Measurements from ENCODE around the gene GPR176. TPM values are rescaled to one million over a fixed set of nuclear protein-coding genes. Genes with fewer than 3 reads are reported as not detected.

The GPR176 gene
- total RNA-seq, 1 donor from 2014 or later: 15.9 TPM

DNA sequence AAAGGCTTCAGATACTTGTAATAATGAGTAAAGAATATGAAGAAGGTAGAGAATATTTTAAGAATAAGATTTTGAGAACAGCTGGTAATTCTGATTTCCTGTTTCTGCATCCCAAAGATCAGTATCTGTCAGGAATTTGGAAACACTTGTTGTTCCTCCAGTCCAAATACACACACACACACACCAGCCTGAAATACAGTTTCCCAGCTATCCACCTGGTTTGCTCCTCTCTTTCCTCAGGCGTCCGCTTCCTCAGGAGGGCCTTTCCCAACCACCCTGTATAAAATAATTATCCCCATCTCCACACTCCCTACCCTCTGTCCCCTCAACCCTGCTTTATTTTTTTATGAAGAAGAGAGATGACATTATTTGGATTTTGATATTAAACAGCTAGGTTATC is 135.4 kb downstream of the GPR176 start:
- Mint-ChIP-seq H3K9me3 (ENCODE audit: unreplicated experiment) (peaks cover 3% of the 10 kb centered on the region), H3K27me3 (ENCODE audit: unreplicated experiment) (peaks cover under 1% of the 10 kb centered on the region), H3K4me1 (ENCODE audit: low read depth, unreplicated experiment) (peaks cover 32% of the 10 kb centered on the region), H3K27ac (ENCODE audit: unreplicated experiment) (no peak overlapping the region), H3K36me3 (ENCODE audit: unreplicated experiment) (no peaks in the 10 kb centered on the region), H3K4me3 (ENCODE audit: unreplicated experiment) (peak overlapping the region; percentile 17)
- DNase-seq: no peak
- TF ChIP-seq, protein P1, sequence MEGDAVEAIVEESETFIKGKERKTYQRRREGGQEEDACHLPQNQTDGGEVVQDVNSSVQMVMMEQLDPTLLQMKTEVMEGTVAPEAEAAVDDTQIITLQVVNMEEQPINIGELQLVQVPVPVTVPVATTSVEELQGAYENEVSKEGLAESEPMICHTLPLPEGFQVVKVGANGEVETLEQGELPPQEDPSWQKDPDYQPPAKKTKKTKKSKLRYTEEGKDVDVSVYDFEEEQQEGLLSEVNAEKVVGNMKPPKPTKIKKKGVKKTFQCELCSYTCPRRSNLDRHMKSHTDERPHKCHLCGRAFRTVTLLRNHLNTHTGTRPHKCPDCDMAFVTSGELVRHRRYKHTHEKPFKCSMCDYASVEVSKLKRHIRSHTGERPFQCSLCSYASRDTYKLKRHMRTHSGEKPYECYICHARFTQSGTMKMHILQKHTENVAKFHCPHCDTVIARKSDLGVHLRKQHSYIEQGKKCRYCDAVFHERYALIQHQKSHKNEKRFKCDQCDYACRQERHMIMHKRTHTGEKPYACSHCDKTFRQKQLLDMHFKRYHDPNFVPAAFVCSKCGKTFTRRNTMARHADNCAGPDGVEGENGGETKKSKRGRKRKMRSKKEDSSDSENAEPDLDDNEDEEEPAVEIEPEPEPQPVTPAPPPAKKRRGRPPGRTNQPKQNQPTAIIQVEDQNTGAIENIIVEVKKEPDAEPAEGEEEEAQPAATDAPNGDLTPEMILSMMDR (IDR thresholded peaks at IDR 0.05; ENCODE audit: partially characterized antibody, unreplicated experiment): no peak

GRCh38 chr15:39784125-39784524 is 135.9 kb downstream of the GPR176 start:
- TF ChIP-seq, protein P1 (IDR thresholded peaks at IDR 0.05; ENCODE audit: partially characterized antibody, unreplicated experiment): no peak
- Mint-ChIP-seq H3K9me3 (ENCODE audit: unreplicated experiment) (peaks cover 3% of the 10 kb centered on the region), H3K36me3 (ENCODE audit: unreplicated experiment) (no peaks in the 10 kb centered on the region), H3K27me3 (ENCODE audit: unreplicated experiment) (no peaks in the 10 kb centered on the region), H3K4me1 (ENCODE audit: low read depth, unreplicated experiment) (peaks cover 27% of the 10 kb centered on the region), H3K4me3 (ENCODE audit: unreplicated experiment) (peak overlapping the region; percentile 89), H3K27ac (ENCODE audit: unreplicated experiment) (no peak overlapping the region)
- DNase-seq: no peak

- Mint-ChIP-seq H3K36me3 (ENCODE audit: unreplicated experiment) (no peaks in the 10 kb centered on the region), H3K9me3 (ENCODE audit: unreplicated experiment) (peaks cover 3% of the 10 kb centered on the region), H3K27me3 (ENCODE audit: unreplicated experiment) (no peaks in the 10 kb centered on the region), H3K4me3 (ENCODE audit: unreplicated experiment) (peak overlapping the region; percentile 89), H3K4me1 (ENCODE audit: low read depth, unreplicated experiment) (peaks cover 27% of the 10 kb centered on the region), H3K27ac (ENCODE audit: unreplicated experiment) (peak overlapping the region; percentile 52)
- TF ChIP-seq, protein P1 (IDR thresholded peaks at IDR 0.05; ENCODE audit: partially characterized antibody, unreplicated experiment): no peak
- DNase-seq: no peak
Observed at GRCh38 chr15:39783244-39783820, 136.7 kb downstream of the GPR176 start.

- H3K9me3 Mint-ChIP-seq (ENCODE audit: unreplicated experiment): peaks cover 3% of the 10 kb centered on the region
- peaks cover 28% of the 10 kb centered on the region for H3K4me1 Mint-ChIP-seq (ENCODE audit: low read depth, unreplicated experiment)
- peak; percentile 97 for DNase-seq
- H3K27me3 Mint-ChIP-seq (ENCODE audit: unreplicated experiment): no peaks in the 10 kb centered on the region
- TF ChIP-seq, protein P1 (IDR thresholded peaks at IDR 0.05; ENCODE audit: partially characterized antibody, unreplicated experiment): no peak
- peak within 1 kb of the TSS; percentile 73 for H3K27ac Mint-ChIP-seq (ENCODE audit: unreplicated experiment)
- peak within 1 kb of the TSS; percentile 89 for H3K4me3 Mint-ChIP-seq (ENCODE audit: unreplicated experiment)
- H3K36me3 Mint-ChIP-seq (ENCODE audit: unreplicated experiment): no peaks in the 10 kb centered on the region
Observed at GRCh38 chr15:39782441-39783138, 137.5 kb downstream of the GPR176 start, which contains the start of gene FSIP1. Gene FSIP1, minus strand, starts transcription at chr15:39782841. Its CDS starts 6,317 bp downstream, at chr15:39776524.

DNA sequence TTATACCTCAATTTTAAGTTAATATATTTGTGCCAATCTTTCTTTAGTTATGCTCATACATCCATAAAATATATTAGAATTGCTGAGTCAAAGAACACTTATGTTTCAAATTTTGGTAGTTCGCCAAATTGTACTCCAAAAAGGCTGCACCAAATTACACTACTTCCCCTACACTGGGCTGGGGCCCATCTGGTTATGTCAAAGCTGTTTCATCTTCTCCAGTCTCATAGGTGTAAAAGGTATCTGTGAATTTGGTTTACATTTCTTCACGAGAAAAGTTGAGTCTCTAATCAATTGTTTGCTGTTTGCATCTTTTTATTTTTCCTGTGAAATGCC is 138.1 kb downstream of the GPR176 start:
- H3K4me1 Mint-ChIP-seq (ENCODE audit: low read depth, unreplicated experiment): peaks cover 34% of the 10 kb centered on the region
- TF ChIP-seq, protein P1 (IDR thresholded peaks at IDR 0.05; ENCODE audit: partially characterized antibody, unreplicated experiment): no peak
- H3K4me3 Mint-ChIP-seq (ENCODE audit: unreplicated experiment): peak overlapping the region; percentile 89
- H3K27me3 Mint-ChIP-seq (ENCODE audit: unreplicated experiment): peaks cover 2% of the 10 kb centered on the region
- peaks cover 3% of the 10 kb centered on the region for H3K9me3 Mint-ChIP-seq (ENCODE audit: unreplicated experiment)
- H3K36me3 Mint-ChIP-seq (ENCODE audit: unreplicated experiment): no peaks in the 10 kb centered on the region
- H3K27ac Mint-ChIP-seq (ENCODE audit: unreplicated experiment): peak overlapping the region; percentile 73
- no peak for DNase-seq

All from glutamatergic neuron (in vitro differentiated cells).